Dermis blood vessel endothelial cell (primary cell): ENCODE results near the gene TTC7B. TPM values are rescaled to one million over a fixed set of nuclear protein-coding genes. Genes with fewer than 3 reads are reported as not detected.
"Not testable (repeated sequence)": the region's sequence is repeated elsewhere in the genome, so short reads cannot be mapped to it uniquely, and the experiment has no call there.

Source experiments
- DNase-seq: peaks from one replicate; pipeline ENCODE4 v3.0.0; 2010
- total RNA-seq: library from RNA; depleted of rRNA; stranded (reverse); fragments of >200 nt; gene quantifications from 2 replicates; pipeline ENCODE4 v1.2.3, GENCODE V29; 2014

TTC7B gene
- total RNA-seq, 1 donor from 2014 or later: 37.1 TPM

DNA sequence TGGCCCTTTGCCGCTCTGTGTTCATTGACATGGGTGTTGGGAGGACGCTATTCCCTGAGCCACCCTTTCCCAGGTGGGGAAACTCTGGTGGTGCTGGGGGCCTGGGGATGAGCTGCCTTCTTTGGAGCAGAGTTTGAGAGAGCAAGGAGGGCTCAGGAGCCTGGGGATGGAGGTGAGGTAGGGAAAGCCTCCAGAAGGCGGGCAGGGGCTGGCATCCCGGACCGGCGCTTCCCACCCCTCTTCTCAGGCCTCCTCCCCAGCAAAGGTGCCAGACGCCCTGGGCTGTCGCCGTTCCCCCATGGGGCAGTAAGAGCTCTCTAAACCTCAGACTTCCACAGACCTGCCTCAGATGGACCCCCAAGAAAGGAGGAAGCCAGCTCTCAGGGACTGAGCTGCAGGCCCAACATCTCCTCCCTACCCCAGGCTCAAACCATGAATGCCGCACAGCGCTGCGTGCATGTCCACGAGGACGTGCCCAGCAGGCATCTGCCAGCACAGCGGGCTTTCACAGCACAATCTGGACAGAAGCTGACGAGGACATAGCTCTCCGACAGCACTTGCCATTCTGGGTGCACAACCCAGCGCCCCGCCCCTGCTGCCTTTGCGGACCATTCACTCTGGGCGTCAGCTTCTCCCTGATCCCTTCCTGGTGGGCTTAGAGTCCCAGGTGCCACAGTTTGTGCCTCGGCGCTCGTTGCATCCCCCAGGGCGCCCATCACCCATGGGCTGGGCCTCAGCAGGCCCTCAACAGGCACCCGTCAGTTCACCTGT is 14.9 kb upstream of the TTC7B start:
- DNase-seq: no peak

DNA sequence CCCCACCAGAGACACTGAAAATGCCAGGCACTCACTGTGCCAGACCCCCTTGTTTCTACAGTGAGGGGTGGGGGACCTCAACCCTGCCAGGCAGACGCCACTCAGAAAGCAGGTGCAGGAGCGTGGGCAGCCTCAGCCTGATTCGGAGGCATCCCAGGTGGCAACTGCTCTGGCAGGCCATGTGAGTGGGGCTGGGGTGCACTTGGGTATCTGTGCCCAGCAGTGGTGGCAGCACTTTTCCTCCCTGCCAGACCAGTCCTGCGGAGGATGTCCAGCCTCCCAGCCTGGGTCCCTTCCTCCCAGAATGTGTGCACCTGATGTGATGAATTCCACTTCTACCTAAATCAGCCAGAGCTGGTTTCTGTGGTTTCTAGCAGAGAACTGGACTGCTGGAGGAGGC is 13.4 kb upstream of the TTC7B start:
- no peak for DNase-seq

DNA sequence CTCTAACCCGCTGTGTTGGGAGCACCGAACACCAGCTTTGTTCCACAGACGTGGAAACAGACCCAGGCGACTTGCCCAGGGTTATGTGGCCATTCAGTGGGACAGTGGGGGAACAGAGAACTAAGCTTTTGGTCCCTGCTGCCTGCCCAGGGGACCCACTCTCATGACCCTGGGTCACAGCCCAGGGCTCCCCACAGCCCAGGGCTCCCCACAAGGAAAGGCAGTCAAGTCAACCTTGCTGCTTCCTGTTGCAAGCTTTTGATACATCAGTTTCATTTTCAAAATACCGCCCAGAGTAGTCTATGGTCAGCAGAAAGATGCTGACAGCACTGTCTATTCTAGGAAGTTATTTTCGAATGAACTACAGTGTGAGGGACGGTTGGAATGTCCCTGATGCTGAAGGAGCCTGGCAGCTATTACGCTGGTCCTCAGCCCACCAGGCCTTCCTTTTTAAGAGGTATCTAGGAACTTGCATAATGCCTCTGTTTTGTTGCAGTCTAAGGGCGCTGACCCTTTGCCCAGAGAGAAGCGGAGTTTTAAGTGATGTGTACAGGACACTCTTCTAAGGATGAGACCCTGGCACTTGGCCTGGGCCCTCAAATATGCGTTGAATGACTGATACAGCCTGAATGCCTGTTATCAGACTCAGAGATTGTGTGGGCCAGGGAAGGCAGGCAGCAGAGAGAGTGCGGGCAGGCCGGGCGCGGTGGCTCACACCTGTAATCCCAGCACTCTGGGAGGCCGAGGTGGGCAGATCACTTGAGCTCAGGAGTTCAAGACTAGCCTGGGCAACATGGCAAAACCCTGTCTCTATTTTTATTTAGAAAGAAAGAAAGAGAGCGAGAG is 12.6 kb upstream of the TTC7B start:
- DNase-seq: peak; percentile 13

DNA sequence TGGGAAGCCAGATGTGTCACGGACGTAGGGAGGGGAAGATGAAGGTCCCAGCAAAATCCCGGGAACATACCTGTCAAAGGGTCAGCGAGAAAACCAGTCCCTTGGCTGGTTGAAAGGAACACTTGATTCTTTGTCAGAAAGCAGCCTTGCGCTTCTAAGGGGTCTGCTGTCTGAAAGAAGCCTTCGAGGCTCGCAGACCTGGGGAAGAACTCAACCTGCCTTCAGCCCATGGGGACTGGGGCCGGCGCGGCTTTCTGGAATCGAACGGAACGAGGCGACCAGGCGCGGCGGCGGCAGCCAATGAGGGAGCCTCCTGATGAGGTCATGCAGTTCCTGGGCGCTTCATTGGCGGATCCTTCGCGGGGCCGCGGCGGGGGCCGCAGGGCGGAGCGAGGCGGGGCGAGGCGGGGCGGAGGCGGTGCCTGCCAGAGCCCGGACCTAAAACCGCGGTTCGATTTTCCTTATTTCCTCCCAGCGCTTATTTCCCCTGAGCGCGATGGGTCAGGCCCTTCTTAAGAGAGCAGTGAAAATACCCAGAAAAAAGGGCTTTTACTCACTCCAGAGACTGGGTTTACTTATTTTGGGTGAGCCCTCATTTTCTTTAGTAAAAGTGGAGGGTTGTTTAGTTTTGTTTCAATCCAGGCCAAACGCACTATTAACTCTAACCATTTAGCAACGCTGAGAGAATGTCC is 11.8 kb upstream of the TTC7B start:
- peak; percentile 92 for DNase-seq

DNA sequence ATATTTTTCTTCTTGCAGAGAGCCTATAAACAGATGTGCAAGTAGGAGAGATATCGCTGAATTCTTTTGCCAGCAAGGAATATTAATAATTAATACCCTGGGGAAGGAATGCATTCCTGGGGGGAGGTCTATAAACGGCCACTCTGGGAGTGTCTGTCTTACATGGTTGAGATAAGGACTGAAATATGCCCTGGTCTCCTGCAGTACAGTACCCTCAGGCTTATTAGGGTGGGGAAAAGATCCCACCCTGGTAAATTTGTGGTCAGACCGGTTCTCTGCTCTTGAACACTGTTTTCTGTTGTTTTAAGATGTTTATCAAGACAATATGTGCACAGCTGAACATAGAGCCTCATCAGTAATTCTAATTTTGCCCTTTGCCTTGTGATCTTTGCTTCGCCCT is 7.3 kb upstream of the TTC7B start:
- not testable (repeated sequence) for DNase-seq

DNA sequence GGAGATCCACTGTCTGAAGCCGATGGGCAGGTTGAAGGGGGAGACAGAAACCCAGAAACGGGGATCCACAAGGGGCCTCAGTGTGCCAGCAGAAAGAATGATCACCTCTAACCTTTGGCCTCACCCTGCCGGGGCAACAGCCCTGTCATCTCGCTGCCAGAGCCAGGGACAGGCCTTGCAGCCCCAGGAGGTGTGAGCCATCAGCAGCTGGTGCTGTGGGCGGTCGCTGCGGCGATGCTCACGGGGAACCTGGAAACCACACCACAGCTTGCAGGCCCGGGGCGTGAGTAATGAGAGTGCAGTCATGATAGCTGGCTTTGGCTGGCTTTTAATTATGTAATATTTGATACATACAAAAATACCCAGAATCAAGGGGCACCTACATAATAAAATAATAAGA is 4.7 kb upstream of the TTC7B start:
- DNase-seq: no peak

DNA sequence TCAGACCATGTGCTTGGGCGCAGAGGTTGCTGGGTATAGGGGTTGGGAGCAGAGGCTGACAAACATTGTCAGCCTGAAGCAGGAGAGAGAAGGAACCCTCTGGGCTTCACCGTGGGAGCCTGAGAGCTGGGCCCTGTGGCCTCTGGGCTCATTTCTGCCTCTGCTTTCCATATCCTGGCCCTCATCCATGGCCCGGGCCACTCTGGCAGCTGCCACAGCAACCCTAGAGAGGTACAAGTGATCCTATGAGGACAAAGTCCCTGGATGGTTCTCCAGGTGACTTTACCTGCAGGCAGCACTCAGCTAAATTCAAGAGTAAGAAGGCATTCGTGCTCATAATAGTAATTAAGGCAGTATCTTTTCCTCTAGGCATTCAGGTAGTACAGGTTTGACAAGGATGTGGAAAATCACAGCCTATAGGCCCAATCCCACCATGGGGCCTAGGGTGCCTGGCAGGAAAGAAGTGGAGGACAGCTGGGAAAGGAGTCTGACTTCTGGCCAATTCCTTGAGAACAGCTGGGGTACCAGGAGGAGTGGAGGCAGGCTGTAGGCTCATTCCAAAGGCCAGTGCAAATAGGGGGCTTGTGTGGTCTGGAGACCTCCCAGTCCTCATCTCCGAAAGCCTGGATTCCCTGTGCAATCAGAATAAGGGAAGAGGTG is 3.6 kb upstream of the TTC7B start:
- no peak for DNase-seq

DNA sequence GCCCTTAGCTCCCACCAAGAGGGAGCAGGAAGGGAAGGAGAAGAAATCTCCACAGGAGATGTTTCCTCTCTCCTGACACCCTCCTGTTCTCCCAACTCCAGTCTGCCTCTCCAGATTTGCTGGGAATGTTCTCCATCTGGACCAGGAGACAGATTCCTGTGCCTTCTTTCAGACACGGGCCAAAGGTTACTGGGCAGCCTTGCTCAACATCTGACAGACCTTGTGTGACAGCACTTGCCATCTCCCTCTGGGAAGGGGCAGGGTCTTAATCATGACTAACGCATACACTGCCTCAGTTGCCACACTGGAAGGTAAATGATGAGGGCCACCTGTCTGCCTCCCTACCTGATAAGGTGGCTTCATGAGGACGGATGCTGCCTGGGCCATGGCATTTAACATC is 2.5 kb upstream of the TTC7B start:
- no peak for DNase-seq

DNA sequence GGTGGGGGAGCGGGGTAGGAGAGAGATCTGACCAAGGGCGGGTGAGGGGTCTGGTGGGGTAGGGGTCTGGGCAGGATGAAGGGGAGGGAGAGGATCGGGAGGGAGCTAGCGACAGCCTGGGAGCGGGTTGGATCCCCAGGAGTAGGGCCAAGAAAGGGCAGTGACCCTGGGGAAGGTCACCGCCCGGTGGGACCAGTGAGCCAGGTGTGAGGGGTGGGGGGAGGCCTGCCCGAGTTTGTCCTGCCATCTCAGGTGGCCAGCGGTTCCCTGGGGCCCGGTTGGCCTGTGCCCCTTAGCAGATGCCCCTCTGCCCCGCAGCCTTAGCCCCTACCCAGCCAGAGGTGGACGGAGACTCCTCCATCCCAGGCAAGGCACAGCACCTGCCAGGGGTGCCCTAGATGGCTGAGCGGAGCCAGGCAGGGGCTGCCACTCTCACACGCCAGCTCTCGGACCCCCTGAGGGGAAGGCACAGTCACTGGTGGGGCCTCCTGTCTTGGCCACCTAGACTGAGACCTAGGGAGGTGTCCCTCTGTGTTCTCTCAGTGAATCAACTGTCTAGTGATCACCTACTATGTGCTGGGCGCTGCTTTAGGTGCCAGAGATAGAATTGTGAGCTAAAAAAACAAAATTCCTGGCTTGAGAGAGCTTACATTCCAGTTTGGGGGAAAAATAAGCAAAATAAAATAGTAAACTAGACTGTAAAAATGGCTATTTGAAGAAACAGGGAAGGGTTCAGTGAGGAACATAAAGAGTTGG is 629 bp upstream of the TTC7B start:
- no peak for DNase-seq

DNA sequence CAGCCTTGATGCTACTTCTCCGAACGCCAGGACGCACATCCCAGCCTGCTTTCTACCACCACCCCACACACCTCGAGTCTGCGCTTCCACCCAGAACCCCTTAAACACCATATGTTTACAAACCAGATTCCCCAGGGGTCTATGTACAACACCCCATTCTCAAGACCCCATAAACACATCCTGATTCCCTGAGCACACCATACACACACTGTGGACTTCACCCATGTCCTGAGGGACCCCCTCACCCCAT is 733 bp downstream of the TTC7B start:
- DNase-seq: no peak

DNA sequence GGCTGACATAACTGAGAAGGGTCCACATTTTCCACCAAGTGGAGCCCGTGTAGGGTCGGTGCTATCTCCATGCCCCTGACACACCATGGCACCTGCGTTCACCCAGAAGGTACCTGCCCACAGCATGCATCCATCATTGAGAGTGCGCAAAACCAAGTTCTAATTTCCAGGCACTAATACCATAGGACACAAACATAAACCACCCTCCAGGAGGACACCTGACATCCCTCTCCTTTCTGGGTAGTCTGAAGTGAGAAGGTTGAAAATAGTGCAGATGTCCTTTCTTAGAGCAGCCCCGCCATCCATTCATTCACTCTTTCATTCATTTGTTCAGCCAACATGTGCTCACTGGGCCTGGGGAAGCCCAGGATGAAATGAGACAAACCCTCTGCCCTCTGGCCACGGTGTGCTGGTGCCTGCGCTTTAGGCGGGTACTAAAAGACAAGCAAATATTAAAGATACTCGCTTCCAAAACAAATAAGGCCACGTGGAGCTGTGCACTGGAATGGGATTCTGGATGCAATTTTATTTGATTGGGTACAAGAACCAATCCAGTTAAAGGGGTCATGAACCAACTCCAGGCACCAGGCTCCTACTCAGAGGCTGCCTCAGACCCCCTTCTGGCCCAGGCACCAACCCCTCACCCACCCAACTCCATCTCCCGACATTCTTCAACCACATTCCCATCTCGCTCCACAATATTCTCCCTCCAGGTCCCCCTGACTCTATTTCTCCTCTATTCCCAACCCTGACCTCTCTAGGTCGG is 1.2 kb downstream of the TTC7B start:
- no peak for DNase-seq

DNA sequence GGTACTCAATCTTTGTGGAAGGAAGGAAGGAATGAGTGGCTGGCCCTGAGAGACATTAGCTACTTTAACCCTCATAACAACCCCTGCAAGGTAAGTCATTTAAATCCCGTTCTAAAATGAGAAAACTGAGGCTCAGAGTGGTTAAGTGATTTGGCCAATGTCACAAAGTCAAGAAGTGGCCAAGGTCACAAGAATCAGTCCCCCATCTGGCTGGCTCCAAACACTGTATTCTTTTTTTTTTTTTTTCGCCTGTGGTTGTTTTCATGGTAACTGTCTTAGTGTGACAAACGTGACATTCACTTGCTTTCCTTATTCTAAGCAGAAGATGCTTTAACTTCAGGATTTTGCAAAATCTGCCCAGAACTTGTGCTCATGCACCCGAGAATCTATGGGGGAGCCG is 2.8 kb downstream of the TTC7B start:
- no peak for DNase-seq

DNA sequence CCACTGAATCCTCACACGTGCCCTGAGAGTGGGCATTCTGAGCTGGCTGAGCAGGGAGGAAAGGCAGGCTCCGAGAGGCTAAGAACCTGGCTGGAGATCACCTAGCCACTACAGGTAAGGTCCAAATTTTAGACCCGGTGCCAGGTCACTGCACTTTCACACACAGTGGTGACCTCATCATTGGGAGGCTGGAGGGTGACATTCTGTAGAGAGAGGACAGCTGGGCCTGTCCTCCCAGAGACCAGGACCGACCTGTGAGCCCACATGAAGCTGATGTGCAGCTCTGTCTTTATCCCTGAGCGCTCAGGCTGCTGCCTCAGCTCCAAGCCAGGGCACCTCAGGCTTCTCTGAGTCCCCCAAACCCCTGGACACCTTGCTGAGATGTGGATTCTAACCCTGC is 4.1 kb downstream of the TTC7B start:
- no peak for DNase-seq

DNA sequence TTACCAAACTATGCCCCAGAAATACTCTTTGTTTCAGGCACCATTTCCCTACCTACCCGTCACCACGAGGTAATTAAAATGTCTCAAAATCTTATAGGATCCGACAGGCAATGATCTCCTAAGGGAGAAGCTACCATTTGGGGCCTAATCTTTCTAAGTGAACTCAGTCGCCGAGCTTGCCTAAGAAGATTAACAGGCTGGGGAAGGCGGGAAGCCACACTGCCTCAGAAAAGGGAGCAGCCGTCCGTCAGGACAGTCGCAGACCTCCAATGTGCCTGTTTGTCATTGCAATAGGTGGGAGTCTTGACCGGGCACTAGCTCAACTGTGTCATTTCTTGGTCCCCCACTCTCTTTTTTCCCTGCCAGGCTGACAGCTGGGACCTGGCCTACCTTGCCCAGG is 4.6 kb downstream of the TTC7B start:
- no peak for DNase-seq

DNA sequence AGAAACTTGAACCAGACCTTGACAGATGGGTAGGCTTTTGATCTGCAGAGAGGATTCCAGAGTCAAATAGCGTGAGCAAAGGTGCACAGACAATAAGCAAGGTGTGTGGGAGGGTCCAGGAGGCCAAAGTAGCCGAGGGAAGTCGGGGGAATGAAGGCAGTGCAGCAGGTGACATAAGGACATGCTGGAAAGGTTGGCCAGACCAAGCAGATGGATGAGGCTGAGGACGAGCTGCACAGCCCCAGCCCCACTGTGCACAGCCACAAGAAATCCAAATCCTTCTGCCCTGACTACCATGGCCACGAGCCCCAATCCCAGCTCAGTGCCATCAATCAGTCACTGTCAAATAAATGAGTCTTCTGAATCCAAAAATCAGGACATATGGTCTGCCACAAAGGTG is 5.4 kb downstream of the TTC7B start:
- no peak for DNase-seq

DNA sequence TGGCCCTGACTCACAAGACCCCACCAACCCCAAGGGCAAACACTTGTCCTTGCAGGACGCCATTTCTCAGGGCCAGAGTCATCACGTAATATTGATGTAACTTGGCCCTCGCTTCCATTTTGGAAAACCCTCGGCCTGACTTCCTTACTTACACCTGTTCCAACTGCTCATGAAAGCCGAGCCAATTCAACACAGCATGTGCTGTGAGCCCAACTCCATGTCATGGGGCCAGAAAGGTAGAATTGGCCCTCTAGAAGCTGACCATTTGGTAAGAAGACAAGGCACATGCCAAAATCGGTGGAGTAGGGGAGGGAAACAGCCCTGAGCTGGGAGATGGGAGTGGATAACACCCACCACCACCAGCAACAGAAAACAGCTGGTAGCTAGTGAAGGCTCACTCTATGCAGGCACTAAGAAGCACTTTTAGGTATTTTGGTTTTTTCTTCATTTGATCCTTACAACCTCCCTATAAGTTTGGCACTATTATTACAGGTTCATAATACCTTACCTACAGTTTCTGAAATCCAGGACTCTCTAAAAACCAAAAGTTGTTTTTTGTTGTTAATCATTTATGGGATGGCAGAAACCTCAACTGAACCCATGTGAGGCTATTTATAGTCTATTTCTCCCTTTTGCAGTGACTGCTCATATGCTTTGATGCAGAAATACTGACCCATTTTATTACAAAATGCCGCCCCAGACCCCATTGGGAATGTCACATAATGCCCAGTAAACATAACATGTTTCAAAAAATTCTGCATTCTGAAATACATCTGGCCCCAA is 6.5 kb downstream of the TTC7B start:
- DNase-seq: no peak

DNA sequence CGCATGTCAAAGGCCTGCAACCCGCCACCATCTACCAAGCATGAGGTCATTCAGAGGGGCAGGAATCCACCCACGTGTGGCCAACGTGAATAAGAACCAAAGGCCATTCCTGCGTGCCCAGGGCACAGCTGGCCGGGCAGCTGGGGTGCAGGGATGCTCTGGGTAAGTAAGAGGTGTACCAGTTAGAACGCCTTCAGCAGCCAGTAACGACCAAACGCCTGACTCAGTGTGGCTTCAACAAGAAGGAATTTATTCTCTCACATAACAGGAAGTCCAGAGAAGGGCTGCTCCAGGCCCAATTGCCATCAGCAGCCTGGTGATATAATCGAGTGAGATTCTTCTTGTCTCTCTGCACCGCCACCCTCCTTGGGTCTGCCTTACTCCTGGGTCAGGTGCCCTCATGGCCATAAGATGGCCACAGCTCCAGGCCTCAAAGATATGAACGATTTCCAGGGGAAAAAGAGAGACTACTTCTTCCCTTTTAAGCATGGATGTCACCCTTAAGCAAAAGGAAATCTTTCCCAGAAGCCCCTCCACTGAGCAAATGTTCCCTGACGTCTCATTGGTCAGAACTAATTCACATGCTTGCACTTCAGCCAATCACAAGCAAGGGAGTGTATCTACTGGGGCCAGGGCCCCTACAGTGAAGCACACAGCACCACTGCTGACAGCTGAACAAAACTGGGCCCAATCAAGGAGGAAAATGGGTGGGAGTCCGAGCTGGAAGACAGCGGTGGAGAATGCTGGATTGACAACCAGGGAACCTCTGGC is 7.3 kb downstream of the TTC7B start:
- peak; percentile 51 for DNase-seq

DNA sequence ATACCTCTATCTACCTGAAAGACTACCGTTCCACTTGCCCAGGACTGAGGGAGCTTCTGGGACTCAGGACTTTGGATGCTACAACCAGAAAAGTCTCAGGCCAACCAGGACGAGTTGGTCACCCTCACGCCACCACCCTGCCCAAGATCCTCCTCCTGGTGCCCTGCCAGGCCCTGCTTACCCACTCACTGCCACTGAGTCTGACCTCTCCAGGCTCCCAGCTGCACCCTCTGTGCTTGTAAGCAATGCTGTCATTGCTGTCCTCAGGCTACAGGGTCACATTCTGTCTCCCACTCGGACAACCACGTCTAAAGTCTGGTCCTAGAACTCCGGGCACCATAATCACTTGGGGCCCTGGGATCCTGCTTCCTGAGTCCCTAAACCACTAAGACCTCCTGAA is 9.2 kb downstream of the TTC7B start:
- no peak for DNase-seq

DNA sequence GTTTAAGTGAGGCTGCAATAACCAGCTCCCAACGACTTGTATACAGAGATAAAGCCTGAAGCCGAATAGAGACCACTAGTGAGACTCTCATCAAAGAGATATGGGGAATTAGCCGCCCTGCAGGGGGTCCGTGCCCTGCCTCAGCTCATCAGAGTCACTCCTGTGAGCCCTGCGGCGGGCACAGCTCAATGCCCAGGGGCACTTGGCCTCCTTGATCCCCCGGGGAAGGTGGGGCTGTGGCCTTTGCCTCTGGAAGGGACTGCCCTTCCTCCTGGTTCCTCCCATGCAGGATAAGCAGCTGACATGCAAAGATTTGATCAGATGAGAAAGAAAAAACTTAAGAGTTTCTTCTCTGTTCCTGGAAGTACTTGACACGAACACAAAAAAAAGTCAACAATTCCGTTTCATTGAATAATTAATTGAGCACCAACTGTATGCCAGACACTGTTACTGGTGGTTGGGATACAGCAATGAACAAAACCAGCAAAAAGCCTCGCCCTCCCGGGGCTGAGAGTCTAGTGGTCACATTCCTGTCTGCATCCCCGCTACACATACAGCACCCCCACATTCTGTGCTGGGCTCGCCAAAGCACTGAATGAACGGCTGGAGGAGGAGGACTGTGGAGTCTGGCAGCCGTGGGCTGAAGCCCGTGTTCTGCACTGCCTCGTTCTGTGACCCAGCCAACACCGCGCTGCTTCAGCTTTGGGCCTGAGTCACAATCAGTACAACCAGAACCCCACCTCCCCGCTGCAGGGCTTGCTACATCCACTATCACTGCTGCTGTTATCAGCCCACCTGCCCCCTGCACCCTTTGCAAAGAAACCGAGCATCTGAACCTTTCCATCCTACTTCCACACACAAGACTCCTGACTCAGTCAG is 10.3 kb downstream of the TTC7B start:
- no peak for DNase-seq
